ENCODE measurements around the gene GAS7.

The GAS7 gene

GRCh38 chr17:9908649-9909042, 289.8 kb downstream of the GAS7 start:
- no peak for DNase-seq (ENCODE audit: low read depth)
- TF ChIP-seq CTCF (IDR thresholded peaks at IDR 0.05; ENCODE audit: control insufficient read depth, insufficient read depth, low read depth, low read length, missing control alignments) = no peak
- H3K4me3 ChIP-seq (ENCODE audit: control insufficient read depth, low read depth, low read length) = no peak overlapping the region

DNA sequence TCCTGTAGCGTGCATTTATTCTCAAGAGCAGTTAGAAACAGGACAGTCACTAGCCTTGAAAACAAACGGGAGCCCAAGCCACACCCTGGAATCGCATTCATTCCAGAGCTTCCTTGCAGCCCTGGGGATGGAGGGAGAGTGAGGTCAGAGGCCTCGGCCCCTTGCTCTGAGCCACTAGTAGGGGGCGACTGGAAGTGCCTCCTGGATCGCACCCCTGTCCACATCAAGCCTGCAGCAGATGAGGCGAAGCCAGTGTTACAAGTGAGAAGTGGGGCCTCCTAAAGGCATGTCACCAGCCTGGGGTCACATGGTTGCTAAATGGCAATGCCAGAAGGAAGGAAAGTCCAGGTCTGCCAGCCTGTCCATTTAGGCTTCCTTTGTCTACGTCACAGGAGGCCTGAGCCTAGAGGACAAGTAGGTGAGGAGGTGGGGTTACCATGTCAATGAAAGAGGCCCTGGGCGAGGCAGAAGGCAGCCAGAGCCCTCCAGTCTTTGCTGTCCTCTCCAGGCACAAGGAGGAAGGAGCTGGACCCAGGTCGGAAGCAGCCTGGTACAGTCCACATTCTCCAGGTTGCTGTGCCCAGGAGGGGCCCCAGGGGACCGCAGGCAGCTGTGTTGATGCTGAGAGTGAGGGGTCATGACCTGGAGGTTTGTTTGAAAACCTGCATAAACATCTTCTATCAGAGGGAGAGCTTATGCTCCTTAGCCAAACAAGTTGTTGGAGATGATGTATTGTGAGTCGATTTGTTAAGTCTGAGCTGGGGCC, 290.3 kb downstream of the GAS7 start:
- no peak overlapping the region for H3K4me3 ChIP-seq (ENCODE audit: control insufficient read depth, low read depth, low read length)
- no peak for TF ChIP-seq CTCF (IDR thresholded peaks at IDR 0.05; ENCODE audit: control insufficient read depth, insufficient read depth, low read depth, low read length, missing control alignments)
- DNase-seq (ENCODE audit: low read depth) = no peak

- TF ChIP-seq CTCF (IDR thresholded peaks at IDR 0.05; ENCODE audit: control insufficient read depth, insufficient read depth, low read depth, low read length, missing control alignments) = no peak
- DNase-seq (ENCODE audit: low read depth) = no peak
- no peak overlapping the region for H3K4me3 ChIP-seq (ENCODE audit: control insufficient read depth, low read depth, low read length)
Measured at GRCh38 chr17:9907131-9907530, 291.3 kb downstream of the GAS7 start.

GRCh38 chr17:9906616-9907015, 291.8 kb downstream of the GAS7 start:
- no peak for TF ChIP-seq CTCF (IDR thresholded peaks at IDR 0.05; ENCODE audit: control insufficient read depth, insufficient read depth, low read depth, low read length, missing control alignments)
- no peak for DNase-seq (ENCODE audit: low read depth)
- H3K4me3 ChIP-seq (ENCODE audit: control insufficient read depth, low read depth, low read length) = no peak overlapping the region

DNA sequence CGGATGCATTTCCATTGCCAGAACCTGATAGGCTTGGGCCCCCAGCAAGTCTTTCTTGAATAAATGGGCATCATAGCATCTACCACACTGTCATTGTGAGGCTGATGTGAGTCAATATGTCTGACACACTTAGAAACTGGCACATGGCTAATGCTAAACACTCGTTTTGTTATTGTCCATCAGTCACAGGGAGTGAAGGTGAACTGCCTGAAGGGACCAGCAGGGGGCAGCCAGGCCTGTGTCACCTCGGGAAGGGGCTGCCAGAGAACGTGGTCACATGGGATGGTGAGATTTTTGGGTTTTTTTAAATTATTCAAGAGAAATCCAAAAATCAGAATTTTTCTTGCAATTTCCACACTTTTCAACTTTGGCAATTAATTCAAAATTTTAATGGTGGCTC, 292.5 kb downstream of the GAS7 start:
- H3K4me3 ChIP-seq (ENCODE audit: control insufficient read depth, low read depth, low read length) = no peak overlapping the region
- peak; percentile 30 for TF ChIP-seq CTCF (IDR thresholded peaks at IDR 0.05; ENCODE audit: control insufficient read depth, insufficient read depth, low read depth, low read length, missing control alignments)
- DNase-seq (ENCODE audit: low read depth) = no peak

DNA sequence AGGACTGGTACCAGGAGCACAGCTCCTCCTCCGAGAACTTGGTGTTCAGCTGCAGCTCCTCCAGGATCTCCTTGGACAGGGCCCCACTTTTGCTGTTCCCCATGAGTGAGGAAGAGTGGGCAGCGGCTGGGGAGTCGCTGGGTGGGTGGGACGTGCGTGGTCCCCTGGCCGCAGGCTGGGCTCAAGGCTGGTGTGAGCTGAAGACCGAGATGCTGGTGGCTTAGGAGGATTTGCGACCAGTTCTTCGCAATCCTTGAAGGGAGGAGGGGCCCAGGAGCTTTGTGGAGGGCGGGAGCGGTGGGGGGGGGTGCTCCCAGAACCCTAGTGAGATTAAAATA, 293.4 kb downstream of the GAS7 start, which contains the start of gene RCVRN:
Gene RCVRN, minus strand, starts transcription at position 194 of the 338 bp plus-strand sequence. Its CDS starts 91 bp downstream, at position 103.
- TF ChIP-seq CTCF (IDR thresholded peaks at IDR 0.05; ENCODE audit: control insufficient read depth, insufficient read depth, low read depth, low read length, missing control alignments) = no peak
- DNase-seq (ENCODE audit: low read depth) = no peak
- H3K4me3 ChIP-seq (ENCODE audit: control insufficient read depth, low read depth, low read length) = no peak within 1 kb of the TSS

All from AG09309 (cell line).